GM21619 (cell line): ENCODE measurements around the gene TBX2.
"Not testable (repeated sequence)": the region's sequence is repeated elsewhere in the genome, so short reads cannot be mapped to it uniquely, and the experiment has no call there.

Source experiments
- ATAC-seq: cut with Tn5 transposase; IDR thresholded peaks from one replicate; pipeline ENCODE4 v1.9.1; 2021; ENCODE audit not compliant: unreplicated experiment

The TBX2 gene

DNA sequence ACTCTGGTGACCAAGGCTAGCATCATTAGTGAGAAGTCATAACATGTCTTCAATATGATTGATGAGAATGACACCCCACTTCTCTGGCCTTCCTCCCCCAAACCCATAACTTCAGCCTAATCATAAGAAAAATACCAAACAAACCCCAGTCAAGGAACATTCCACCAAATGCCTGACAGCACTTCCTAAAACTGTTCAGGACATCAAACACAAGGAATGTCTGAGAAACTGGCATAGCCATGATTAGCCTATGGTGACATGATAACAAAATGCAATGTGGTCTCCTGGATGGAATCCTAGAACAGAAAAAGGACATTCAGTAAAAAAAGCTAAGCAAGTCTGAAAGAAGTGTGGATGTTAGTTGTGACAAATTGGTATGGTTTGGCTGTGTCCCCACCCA is 27.9 kb downstream of the TBX2 start:
- no peak for ATAC-seq

DNA sequence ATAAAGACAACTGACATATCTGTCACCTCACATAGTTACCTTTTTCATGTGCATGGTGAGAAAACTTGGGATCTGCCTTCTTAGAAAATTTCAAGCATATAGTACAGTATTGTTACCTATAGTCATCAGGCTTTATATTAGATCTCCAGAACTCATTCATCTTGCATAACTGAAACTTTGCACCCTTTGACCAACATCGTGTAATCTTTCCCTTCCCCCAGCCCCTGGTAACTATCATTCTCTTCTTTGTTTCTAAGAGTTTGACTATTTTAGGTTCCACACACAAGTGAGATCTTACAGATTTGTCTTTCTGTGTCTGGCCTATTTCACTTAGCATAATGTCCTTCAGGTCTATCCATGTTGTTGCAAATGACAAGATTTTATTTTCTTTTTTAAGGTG is 29.6 kb downstream of the TBX2 start:
- no peak for ATAC-seq

GRCh38 chr17:61429831-61430230 is 30.2 kb downstream of the TBX2 start:
- not testable (repeated sequence) for ATAC-seq

- ATAC-seq: no peak
Measured at GRCh38 chr17:61431594-61432311, 32.1 kb downstream of the TBX2 start.

DNA sequence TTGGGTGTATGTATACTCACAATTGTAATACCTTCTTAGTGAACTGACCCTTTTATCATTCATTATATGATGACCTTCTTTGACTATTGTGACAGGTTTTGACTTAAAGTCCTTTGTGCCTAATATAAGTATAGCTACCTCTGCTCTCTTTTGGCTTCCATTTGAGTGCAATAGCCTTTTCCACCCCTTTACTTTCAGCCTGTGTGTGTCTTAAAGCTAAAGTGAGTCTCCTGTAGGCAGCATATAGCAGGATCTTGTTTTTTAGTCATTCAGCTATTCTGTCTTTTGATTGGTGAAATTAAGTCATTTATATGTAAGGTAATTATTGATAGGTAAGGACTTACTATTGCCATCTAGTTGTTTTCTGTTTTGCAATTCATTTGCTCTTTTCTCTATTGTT is 36.6 kb downstream of the TBX2 start:
- ATAC-seq: no peak

- no peak for ATAC-seq
Measured at GRCh38 chr17:61436995-61437704, 37.5 kb downstream of the TBX2 start.

DNA sequence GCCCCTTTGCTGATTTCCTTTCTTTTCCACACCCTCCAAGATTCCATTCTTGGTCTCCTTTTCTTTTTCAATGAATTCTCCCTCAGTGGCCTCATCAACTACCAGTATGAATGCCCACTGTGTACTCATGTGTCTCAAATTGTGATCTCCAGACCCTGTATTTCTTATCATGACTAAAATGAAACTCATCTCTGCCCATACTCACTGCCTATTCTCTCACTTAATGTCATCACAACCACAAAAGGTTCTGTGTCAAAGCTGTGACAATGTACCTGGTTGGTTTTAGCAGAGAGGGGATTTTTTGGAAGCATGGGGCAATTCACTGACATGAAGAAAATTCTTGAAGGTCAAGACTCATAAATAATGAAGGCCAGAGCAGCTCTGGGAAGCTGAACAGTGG is 41.1 kb downstream of the TBX2 start:
- ATAC-seq: no peak

- ATAC-seq: not testable (repeated sequence)
Measured at GRCh38 chr17:61441507-61441906, 41.9 kb downstream of the TBX2 start.

DNA sequence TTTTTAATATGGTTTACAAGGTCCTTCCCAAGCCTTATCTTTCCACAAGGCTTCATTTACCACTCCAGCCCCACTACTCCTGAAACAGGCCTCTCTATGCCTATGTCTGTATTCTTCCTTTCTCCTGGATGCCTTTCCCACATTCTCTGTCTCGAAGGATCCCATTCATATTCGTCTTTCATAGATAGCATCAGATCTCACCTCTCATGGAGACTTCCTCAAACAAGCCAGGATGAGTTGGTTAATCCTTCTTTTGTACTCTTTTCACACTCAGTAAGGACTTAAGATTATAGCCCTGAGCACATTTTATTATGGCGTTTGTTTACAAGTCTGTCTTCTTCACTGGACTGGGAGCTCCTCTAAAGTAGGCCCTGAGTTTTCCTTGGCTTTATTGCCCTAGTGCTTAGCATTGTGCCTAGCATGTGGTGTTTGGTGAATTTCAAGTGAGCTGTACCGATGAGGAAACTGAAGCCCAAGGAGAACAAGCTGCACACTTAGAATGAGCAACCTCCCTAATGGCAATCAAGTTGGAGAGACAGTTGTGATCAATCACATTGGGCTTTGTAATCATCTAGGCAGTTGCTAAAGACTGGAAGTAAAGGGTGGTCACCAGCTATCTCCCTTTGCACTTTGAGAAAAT is 42.6 kb downstream of the TBX2 start:
- no peak for ATAC-seq

DNA sequence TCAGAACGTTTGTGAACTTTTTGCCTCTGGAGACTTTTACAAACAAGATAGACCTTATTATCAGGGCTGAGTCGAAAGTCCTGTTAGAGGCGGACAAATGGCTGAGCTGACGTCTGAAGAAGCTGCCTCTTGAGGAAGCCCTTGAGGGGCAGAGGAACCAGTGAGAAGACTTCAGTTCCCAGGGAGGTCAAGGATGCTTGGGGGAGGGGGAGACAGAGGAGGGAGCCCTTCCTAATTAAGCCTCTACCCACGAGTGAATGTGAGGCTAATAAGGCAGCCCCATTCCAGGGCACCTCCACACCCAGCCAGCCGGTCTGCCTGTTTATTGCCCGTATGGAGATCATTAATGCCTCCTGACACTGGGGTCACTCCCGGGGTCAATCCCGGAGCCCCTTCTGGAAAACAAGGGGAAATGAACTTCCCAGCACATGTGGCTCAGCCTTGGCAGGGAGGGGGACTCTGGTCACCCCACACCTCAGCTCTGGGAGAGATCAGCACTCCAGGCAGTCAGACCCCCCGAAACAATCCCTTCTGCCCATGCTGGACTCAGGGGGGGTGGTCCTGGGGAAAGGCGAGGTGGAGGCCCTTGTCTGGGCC is 43.3 kb downstream of the TBX2 start:
- no peak for ATAC-seq

- ATAC-seq: no peak
Measured at GRCh38 chr17:61443475-61443882, 43.8 kb downstream of the TBX2 start.

GRCh38 chr17:61444075-61444474 is 44.4 kb downstream of the TBX2 start:
- no peak for ATAC-seq

- no peak for ATAC-seq
Measured at GRCh38 chr17:61444831-61445230, 45.2 kb downstream of the TBX2 start.

- ATAC-seq: no peak
Measured at GRCh38 chr17:61447358-61447757, 47.7 kb downstream of the TBX2 start.

- no peak for ATAC-seq
Measured at GRCh38 chr17:61448042-61448441, 48.4 kb downstream of the TBX2 start.

DNA sequence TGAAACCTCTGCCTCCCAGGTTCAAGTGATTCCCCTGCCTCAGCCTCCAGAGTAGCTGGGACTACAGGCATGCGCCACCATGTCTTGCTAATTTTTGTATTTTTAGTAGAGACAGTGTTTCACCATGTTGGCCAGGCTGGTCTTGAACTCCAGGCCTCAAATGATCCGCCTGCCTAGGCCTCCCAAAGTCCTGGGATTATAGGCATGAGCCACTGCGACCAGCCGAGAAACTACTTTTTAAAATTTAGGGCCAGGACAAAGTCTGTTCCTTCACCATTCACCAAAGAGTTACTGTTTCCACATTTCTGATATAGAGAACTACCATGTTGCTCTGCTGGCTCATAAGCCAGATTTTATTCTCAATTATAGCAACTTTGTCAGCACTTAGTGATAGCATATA is 49.5 kb downstream of the TBX2 start:
- ATAC-seq: not testable (repeated sequence)

GRCh38 chr17:61449707-61450640 is 50.3 kb downstream of the TBX2 start:
- ATAC-seq: no peak

DNA sequence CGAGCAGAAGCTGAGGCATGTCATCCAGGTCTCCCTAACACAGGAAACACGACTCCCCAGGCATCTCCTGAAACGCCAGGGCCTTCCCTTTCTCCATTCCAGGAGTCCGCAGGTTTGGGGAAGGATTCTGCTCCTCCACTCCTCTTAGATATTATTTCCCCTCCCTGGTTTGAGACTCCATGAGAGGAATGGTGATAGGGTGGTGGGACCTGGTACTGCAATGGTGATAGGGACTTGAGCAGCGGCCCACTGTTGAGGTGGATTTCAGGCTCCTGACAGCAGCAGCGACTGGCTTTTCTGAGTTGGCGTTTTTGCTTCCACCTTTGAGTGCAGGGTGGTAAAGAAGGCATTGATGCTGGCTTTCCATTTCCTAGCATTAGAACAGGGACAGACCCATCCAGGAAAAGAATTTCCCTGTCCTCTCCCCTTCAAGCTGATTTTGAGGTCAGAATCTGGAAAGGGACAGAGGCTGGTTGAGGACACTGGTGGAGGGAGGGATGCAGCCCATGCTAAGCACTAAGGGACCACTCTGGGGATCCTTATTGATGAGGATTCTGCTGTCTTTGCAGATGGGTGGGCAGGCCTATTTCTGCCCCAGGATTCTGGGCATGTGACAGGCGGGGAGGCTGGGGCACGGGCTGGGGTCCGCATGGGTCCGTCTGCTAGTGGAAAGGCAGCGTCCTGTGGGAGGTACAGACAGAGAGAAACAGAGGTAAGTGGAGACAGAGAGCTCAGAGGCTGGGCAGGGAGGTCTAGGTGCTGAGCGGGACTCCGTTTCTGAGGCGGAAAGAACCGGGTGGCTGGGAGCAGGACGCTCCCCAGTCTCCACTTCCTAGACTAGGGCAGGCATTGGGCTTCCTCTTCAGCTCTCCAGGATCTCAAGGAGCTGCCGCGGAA is 51.2 kb downstream of the TBX2 start:
- ATAC-seq: no peak

DNA sequence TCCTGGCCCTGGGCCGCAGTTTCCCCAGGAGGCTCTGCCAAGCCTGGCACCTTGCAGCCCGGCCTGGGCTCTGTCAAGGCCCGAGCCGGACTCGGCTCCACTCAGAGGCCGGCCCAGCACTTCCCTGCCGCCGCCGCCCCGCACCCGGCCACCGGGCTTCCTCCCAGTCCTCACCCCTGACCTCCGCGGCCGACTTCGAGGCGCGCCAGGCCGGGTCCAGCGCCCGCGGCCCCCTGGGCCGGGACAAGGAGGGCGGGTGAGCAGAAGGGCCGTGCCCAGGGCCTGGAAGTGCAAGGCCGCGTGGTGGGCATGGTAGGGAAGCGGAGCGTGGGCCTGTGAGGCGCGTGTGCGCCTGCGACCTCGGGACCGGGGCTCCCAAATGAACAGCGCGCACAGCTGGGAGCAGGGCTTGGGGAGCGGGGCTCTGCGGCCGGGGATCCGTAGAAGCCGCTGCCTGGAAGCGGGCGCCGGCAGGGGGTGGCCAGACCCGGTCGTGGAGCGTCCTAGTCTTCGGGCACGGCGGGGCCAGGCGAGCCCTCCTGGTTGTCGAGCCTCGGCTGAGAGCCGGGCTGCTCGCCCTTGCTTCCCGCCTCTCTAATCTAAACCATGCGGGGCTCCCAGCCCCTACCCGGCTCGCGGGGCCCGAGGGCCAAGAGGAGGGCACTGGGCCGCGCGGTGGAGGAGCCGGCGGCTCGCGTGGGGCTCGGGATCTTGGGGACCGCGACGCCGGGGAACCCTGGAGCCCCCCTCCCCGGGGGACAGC is 52.1 kb downstream of the TBX2 start:
- no peak for ATAC-seq
